Panc1 (cell line): ENCODE data around the gene GHDC. TPM values are rescaled to one million over a fixed set of nuclear protein-coding genes. Genes with fewer than 3 reads are reported as not detected.

Experiments
- ATAC-seq: fragments of 200-7000 bp; cut with Tn5 transposase; 2 replicates; pipeline ENCODE4 v1.9.1; 2020; ENCODE audit warnings: mild to moderate bottlenecking, moderate library complexity
- BruUV-seq: library from RNA; stranded (reverse); fragments of 400-500 nt; replicated peaks from 2 replicates; lab custom pipeline; 2021; lab: Mats Ljungman, UMichigan
- CTCF ChIA-PET: fragments of 300-600 bp; sonication (Branson Sonifier 250); formaldehyde crosslinking; loops from one replicate; lab custom pipeline; 2022; ENCODE audit warnings: antibody characterized with exemption; lab: Charles Lee
- POLR2A ChIA-PET: fragments of 300-600 bp; sonication (Branson Sonifier 250); formaldehyde crosslinking; loops from one replicate; lab custom pipeline; 2022; ENCODE audit warnings: antibody characterized with exemption; lab: Charles Lee
- DNase-seq: peaks from one replicate; pipeline ENCODE4 v3.0.0-alpha.2; 2010; ENCODE audit warnings: low read depth, low spot score
- H3K27ac ChIP-seq: 2 replicates; pipeline ENCODE4 v1.5.1; 2011; ENCODE audit warnings: mild to moderate bottlenecking, low read length, inconsistent platforms
- H3K27me3 ChIP-seq: fragments of 200-500 bp; sonication (Bioruptor generic); 2 replicates; pipeline ENCODE4 v1.6.0; 2014; ENCODE audit warnings: low read length, inconsistent platforms; ENCODE audit not compliant: control insufficient read depth, insufficient read depth
- H3K36me3 ChIP-seq: fragments of 200-500 bp; sonication (Bioruptor generic); 2 replicates; pipeline ENCODE4 v1.5.1; 2014; ENCODE audit warnings: inconsistent platforms, mild to moderate bottlenecking, low read length, moderate library complexity; ENCODE audit not compliant: control insufficient read depth, insufficient read depth
- H3K4me1 ChIP-seq: 2 replicates; pipeline ENCODE4 v1.5.1; 2011; ENCODE audit warnings: inconsistent platforms, mild to moderate bottlenecking, low read length, moderate library complexity; ENCODE audit not compliant: control insufficient read depth, insufficient read depth
- H3K4me3 ChIP-seq, 2 experiments: 2 replicates each; pipeline ENCODE4 v1.5.1; 2011 to 2012; ENCODE audit warnings: low read depth in 2 of 2, low read length in 2 of 2, mild to moderate bottlenecking in 2 of 2, inconsistent platforms in 1 of 2, moderate library complexity in 1 of 2
- H3K9me3 ChIP-seq: fragments of 200-500 bp; sonication (Bioruptor generic); 2 replicates; pipeline ENCODE4 v1.5.1; 2014; ENCODE audit warnings: low read depth, mild to moderate bottlenecking, inconsistent platforms, low read length, moderate library complexity; ENCODE audit not compliant: control insufficient read depth, insufficient read depth
- POLR2AphosphoS5 ChIP-seq: IDR thresholded peaks from 2 replicates; pipeline ENCODE4 v1.6.1; 2012; ENCODE audit warnings: mild to moderate bottlenecking, low read depth, low read length, moderate library complexity
- SIN3A ChIP-seq: IDR thresholded peaks from 2 replicates; pipeline ENCODE4 v1.6.1; 2012; ENCODE audit warnings: low read depth, mild to moderate bottlenecking, low read length, moderate library complexity, borderline replicate concordance; ENCODE audit not compliant: insufficient read depth
- TCF7L2 ChIP-seq: IDR thresholded peaks from 2 replicates; pipeline ENCODE4 v1.6.1; 2011; ENCODE audit warnings: mild to moderate bottlenecking, low read depth, low read length, inconsistent platforms
- in situ Hi-C: cut with HindIII; loops from 2 replicates; pipeline ENCODE4 v1.10.0; 2016; ENCODE audit warnings: low sequenced_read_pairs, low pct_unique_long_range_greater_than_20kb
- intact Hi-C: fragments of 100-400 bp; cut with micrococcal nuclease; formaldehyde crosslinking; loops from one replicate; pipeline ENCODE4 v1.10.0; 2022; ENCODE audit not compliant: unreplicated experiment
- total RNA-seq: library from RNA; stranded (reverse); gene quantifications from one replicate; pipeline ENCODE4 v1.2.1, GENCODE V29; 2021; ENCODE audit not compliant: unreplicated experiment
- TF ChIP-seq, protein P1 (sequence below): fragments of 450-650 bp; IDR thresholded peaks from 2 replicates; pipeline ENCODE4 v1.5.1; 2017; ENCODE audit warnings: mild to moderate bottlenecking
- TF ChIP-seq, protein P2 (sequence below), 2 experiments: IDR thresholded peaks; 2 replicates each; pipeline ENCODE4 v1.6.1; 2011 to 2012; ENCODE audit warnings: low read depth in 2 of 2, control low read depth in 1 of 2, low read length in 1 of 2, mild to moderate bottlenecking in 1 of 2, moderate library complexity in 1 of 2; ENCODE audit not compliant: insufficient read depth in 1 of 2

Gene GHDC
- total RNA-seq, 1 experiment from 2014 or later, result 21.8 TPM

DNA sequence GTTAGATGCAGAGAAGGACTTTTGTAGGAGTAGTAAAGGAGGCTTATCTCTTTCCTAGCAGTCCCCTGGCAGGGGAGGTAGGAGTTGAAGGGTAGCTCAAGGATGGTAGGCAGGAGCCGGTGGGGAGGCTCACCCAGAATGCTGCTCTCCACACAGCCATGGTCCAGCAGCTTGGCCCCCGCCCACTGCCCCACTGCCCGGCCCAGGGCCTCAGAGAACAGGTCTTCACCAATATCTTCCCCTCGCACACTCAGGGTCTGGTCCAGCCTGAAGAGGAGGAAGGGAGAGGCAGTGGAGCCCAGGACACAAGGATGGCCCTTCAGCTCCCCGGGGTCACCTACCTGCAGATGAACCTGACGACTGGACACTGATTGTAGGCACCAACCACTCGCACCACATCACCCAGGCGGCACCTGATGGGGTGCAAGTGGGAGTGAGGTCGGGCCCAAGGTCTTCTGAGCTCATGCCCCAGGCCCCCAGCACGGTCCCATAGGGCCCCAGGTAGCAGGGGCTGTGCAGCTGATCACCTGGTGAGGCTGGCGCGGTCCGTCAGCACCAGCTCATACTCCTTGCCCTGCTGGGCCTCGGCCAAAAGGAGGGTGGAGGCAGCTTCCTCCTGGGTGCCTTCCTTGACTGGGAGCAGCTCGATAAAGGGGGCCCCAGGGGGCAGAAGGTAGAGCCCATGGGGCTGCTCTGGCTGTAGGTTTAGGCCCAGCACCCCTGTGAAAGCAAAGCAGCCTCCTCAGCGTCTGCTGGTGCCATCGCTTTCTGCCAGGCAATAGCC, 3.6 kb downstream of the GHDC start:
- Histone ChIP-seq H3K4me1 (no peaks in the 10 kb centered on the region), H3K36me3 (no peaks in the 10 kb centered on the region), H3K27me3 (no peaks in the 10 kb centered on the region), H3K27ac (no peak overlapping the region), H3K9me3 (no peaks in the 10 kb centered on the region), H3K4me3 (no peak overlapping the region)
- ATAC-seq, result no peak
- DNase-seq, result no peak
- ChIA-PET CTCF (interaction anchor here (0.6 kb wide), 1 partner anchor 88 kb away, joined by 3 read pairs; no protein-coding TSS in a partner anchor), POLR2A (interaction anchor here (0.6 kb wide), 1 partner anchor 60 kb away, joined by 3 read pairs; no protein-coding TSS in a partner anchor)
- in situ Hi-C loops, result no loop called here
- BruUV-seq, result no TSS peak
- intact Hi-C loops, result no loop called here
- TF ChIP-seq SIN3A (no peak), TCF7L2 (no peak), POLR2AphosphoS5 (no peak)
- TF ChIP-seq, protein P1, sequence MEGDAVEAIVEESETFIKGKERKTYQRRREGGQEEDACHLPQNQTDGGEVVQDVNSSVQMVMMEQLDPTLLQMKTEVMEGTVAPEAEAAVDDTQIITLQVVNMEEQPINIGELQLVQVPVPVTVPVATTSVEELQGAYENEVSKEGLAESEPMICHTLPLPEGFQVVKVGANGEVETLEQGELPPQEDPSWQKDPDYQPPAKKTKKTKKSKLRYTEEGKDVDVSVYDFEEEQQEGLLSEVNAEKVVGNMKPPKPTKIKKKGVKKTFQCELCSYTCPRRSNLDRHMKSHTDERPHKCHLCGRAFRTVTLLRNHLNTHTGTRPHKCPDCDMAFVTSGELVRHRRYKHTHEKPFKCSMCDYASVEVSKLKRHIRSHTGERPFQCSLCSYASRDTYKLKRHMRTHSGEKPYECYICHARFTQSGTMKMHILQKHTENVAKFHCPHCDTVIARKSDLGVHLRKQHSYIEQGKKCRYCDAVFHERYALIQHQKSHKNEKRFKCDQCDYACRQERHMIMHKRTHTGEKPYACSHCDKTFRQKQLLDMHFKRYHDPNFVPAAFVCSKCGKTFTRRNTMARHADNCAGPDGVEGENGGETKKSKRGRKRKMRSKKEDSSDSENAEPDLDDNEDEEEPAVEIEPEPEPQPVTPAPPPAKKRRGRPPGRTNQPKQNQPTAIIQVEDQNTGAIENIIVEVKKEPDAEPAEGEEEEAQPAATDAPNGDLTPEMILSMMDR, result no peak

DNA sequence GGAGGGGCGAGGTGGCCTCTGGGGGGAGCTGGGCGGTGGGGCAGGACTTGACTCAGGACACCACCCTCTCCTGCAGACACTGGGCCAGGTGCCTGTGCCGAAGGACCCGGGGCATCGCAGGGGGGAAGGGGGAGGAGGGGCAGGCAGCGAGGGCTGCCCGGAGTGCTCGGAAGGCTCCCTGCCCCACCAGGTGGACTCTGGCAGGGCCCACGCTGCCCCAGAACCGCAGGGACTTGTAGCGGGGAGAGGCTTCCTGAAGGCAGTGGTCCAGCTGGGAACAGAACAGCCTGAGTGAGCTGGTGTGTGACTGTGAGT, 4.7 kb downstream of the GHDC start:
- ChIA-PET POLR2A (no interaction called here), CTCF (no interaction called here)
- Histone ChIP-seq H3K36me3 (no peaks in the 10 kb centered on the region), H3K9me3 (no peaks in the 10 kb centered on the region), H3K4me1 (peaks cover 5% of the 10 kb centered on the region), H3K27me3 (no peaks in the 10 kb centered on the region), H3K4me3 (no peak overlapping the region), H3K27ac (no peak overlapping the region)
- DNase-seq (no peak), ATAC-seq (no peak)
- in situ Hi-C loops, result no loop called here
- no TSS peak for BruUV-seq
- TF ChIP-seq TCF7L2 (no peak), POLR2AphosphoS5 (no peak), SIN3A (no peak)
- TF ChIP-seq, protein P2, sequence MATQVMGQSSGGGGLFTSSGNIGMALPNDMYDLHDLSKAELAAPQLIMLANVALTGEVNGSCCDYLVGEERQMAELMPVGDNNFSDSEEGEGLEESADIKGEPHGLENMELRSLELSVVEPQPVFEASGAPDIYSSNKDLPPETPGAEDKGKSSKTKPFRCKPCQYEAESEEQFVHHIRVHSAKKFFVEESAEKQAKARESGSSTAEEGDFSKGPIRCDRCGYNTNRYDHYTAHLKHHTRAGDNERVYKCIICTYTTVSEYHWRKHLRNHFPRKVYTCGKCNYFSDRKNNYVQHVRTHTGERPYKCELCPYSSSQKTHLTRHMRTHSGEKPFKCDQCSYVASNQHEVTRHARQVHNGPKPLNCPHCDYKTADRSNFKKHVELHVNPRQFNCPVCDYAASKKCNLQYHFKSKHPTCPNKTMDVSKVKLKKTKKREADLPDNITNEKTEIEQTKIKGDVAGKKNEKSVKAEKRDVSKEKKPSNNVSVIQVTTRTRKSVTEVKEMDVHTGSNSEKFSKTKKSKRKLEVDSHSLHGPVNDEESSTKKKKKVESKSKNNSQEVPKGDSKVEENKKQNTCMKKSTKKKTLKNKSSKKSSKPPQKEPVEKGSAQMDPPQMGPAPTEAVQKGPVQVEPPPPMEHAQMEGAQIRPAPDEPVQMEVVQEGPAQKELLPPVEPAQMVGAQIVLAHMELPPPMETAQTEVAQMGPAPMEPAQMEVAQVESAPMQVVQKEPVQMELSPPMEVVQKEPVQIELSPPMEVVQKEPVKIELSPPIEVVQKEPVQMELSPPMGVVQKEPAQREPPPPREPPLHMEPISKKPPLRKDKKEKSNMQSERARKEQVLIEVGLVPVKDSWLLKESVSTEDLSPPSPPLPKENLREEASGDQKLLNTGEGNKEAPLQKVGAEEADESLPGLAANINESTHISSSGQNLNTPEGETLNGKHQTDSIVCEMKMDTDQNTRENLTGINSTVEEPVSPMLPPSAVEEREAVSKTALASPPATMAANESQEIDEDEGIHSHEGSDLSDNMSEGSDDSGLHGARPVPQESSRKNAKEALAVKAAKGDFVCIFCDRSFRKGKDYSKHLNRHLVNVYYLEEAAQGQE (IDR thresholded peaks at IDR 0.05; ENCODE audit: insufficient read depth in 1 of 2, low read depth in 2 of 2, low read length in 1 of 2), result no peak
- TF ChIP-seq, protein P1, result no peak
- intact Hi-C loops, result no loop called here
